Erythroblast (primary cell): ENCODE data around the gene ZNF821.

Experiments used
- GATA1 ChIP-seq: IDR thresholded peaks from 2 replicates; pipeline ENCODE4 v1.6.1; 2011; ENCODE audit warnings: low read depth, mild to moderate bottlenecking, control low read depth, low read length, moderate library complexity
- POLR2A ChIP-seq: IDR thresholded peaks from 2 replicates; pipeline ENCODE4 v1.6.1; 2011; ENCODE audit warnings: mild to moderate bottlenecking, low read length

- no peak for TF ChIP-seq POLR2A
- no peak for TF ChIP-seq GATA1
Measured at GRCh38 chr16:71843572-71843971, 40.4 kb downstream of the ZNF821 start.
